Smooth muscle cell (in vitro differentiated cells): ENCODE measurements around the gene SPDYE4. TPM values are rescaled to one million over a fixed set of nuclear protein-coding genes. Genes with fewer than 3 reads are reported as not detected.

Experiments
- DNase-seq: peaks from one replicate; lab custom pipeline; 2025; ENCODE audit not compliant: unreplicated experiment; lab: John Stamatoyannopoulos, UW
- H2AFZ ChIP-seq: fragments of 200-600 bp; sonication (generic); 2 replicates; pipeline ENCODE4 v1.6.0; 2016; ENCODE audit warnings: antibody characterized with exemption, low read depth, mild to moderate bottlenecking
- H3F3A ChIP-seq: fragments of 200-600 bp; sonication (generic); 2 replicates; pipeline ENCODE4 v1.6.0; 2017; ENCODE audit warnings: antibody characterized with exemption, low read depth
- H3K27ac ChIP-seq: fragments of 200-600 bp; sonication (generic); 2 replicates; pipeline ENCODE4 v1.5.1; 2016; ENCODE audit warnings: low read depth, mild to moderate bottlenecking
- H3K27me3 ChIP-seq: fragments of 200-600 bp; sonication (generic); 2 replicates; pipeline ENCODE4 v1.6.1; 2016; ENCODE audit warnings: low read depth, mild to moderate bottlenecking
- H3K36me3 ChIP-seq: fragments of 200-600 bp; sonication (generic); 2 replicates; pipeline ENCODE4 v1.5.1; 2016; ENCODE audit warnings: low read depth
- H3K4me1 ChIP-seq: fragments of 200-600 bp; sonication (generic); 2 replicates; pipeline ENCODE4 v1.5.1; 2016; ENCODE audit warnings: low read depth
- H3K4me2 ChIP-seq: fragments of 200-600 bp; sonication (generic); 2 replicates; pipeline ENCODE4 v1.6.0; 2016; ENCODE audit warnings: mild to moderate bottlenecking
- H3K4me3 ChIP-seq: fragments of 200-600 bp; sonication (generic); 2 replicates; pipeline ENCODE4 v1.5.1; 2016; ENCODE audit warnings: mild to moderate bottlenecking
- H3K79me2 ChIP-seq: fragments of 200-600 bp; sonication (generic); 2 replicates; pipeline ENCODE4 v1.6.0; 2016; ENCODE audit warnings: low read depth, mild to moderate bottlenecking
- H3K9ac ChIP-seq: fragments of 200-600 bp; sonication (generic); 2 replicates; pipeline ENCODE4 v1.6.0; 2016; ENCODE audit warnings: low read depth
- H3K9me3 ChIP-seq: fragments of 200-600 bp; sonication (generic); replicated peaks from 2 replicates; pipeline ENCODE4 v1.5.1; 2016; ENCODE audit warnings: low read depth
- H4K20me1 ChIP-seq: fragments of 200-600 bp; sonication (generic); 2 replicates; pipeline ENCODE4 v1.6.0; 2016; ENCODE audit warnings: low read depth
- WGBS: methylation state at CpG from one replicate; pipeline ENCODE4 v1.1.7; 2016; ENCODE audit warnings: low lambda C conversion rate; 5-methylcytosine and 5-hydroxymethylcytosine counted together
- polyA plus RNA-seq: library from polyadenylated mRNA; unstranded; fragments of >200 nt; fragmentation: Nextera tagmentation; extraction: Ambion mirVana; gene quantifications from 2 replicates; pipeline ENCODE4 v1.2.1, GENCODE V29; 2016
- total RNA-seq: library from RNA; depleted of rRNA; stranded (reverse); fragments of >200 nt; gene quantifications from 2 replicates; pipeline ENCODE4 v1.2.3, GENCODE V29; 2014
- TF ChIP-seq, protein P1 (sequence below): fragments of 200-600 bp; sonication (generic); IDR thresholded peaks from 2 replicates; pipeline ENCODE4 v1.5.1; 2017; ENCODE audit warnings: borderline replicate concordance, mild to moderate bottlenecking, antibody characterized with exemption; ENCODE audit not compliant: insufficient read depth, poor library complexity, severe bottlenecking

The SPDYE4 gene
- total and polyA plus RNA-seq, 2 experiments from 2014 or later: not detected

DNA sequence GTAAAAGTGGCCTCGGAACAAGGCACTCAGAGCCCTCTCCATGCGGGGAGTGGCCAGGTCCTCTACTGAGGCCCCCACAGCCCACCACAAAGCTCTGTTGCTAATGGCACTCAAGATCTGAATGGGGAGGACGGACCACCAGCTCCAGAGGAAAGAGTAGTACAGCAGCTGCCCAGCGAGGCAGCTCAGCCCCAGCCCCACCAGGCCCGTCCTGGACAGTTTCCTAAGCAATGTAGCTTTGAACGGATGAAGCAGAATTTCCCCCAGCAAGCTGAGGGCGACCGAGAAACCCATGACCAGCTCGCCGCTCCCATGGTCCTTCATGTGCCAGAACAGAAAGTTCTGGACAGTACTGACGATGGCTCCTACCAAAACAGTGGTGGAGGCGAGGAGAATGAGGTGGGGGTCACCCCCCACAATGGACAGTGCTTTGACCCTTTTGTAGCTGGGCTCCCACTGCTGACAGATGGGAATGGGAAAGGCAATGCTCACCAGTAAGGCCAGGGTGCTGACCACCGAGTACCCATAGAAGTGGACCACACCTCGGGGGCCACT, 39.4 kb upstream of the SPDYE4 start:
- Histone ChIP-seq H3K27me3 (peaks cover 36% of the 10 kb centered on the region), H3K4me2 (no peak overlapping the region), H3K4me3 (no peak overlapping the region), H4K20me1 (no peaks in the 10 kb centered on the region), H3K79me2 (no peaks in the 10 kb centered on the region), H3F3A (no peaks in the 10 kb centered on the region), H3K9me3 (no peaks in the 10 kb centered on the region), H2AFZ (no peak overlapping the region), H3K9ac (no peak overlapping the region), H3K36me3 (no peaks in the 10 kb centered on the region), H3K27ac (no peak overlapping the region), H3K4me1 (no peaks in the 10 kb centered on the region)
- WGBS: 90% methylated on average over 14 of the region's 14 CpGs
- TF ChIP-seq, protein P1, sequence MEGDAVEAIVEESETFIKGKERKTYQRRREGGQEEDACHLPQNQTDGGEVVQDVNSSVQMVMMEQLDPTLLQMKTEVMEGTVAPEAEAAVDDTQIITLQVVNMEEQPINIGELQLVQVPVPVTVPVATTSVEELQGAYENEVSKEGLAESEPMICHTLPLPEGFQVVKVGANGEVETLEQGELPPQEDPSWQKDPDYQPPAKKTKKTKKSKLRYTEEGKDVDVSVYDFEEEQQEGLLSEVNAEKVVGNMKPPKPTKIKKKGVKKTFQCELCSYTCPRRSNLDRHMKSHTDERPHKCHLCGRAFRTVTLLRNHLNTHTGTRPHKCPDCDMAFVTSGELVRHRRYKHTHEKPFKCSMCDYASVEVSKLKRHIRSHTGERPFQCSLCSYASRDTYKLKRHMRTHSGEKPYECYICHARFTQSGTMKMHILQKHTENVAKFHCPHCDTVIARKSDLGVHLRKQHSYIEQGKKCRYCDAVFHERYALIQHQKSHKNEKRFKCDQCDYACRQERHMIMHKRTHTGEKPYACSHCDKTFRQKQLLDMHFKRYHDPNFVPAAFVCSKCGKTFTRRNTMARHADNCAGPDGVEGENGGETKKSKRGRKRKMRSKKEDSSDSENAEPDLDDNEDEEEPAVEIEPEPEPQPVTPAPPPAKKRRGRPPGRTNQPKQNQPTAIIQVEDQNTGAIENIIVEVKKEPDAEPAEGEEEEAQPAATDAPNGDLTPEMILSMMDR: no peak
- no peak for DNase-seq

DNA sequence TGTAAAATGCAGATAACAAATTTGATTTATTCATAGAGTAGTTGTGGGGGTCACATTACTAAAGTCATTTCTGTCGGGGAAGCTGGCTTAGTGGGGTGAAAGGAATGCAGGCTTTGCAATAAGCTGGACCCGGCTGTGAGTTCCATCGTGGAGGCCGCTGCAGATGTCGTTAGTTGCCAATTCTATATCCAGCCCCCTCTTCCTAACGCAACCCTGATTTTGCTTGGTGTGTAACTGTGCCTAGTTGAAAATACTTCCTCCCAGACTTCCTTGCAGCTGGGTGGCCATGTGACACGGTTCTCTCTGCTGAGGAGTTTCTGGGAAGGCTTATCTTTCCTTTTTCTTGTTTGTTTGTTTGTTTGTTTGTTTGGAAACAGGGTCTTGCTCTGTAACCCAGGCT, 36.3 kb upstream of the SPDYE4 start:
- WGBS: 85% methylated on average over 7 of the region's 7 CpGs
- TF ChIP-seq, protein P1: no peak

DNA sequence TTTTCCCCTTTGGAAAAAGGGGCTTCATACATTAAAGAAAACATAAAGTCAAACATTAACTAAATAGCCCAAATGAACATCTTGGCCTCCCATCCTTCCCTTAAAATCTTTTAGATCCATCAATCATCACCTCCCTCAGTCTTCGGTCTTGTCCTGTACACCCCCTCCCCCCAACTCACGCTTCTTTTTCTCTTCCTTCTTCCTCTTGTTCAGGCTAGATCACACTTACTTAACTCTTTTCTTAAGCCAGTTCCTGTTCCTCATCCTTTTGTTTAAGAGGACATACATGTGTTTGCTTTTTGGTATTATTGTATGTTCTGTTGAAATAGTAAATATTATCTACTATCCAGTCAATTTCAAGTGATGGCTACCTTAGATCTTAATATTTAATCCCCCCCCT, 35.3 kb upstream of the SPDYE4 start:
- DNase-seq: no peak
- Histone ChIP-seq H3F3A (peaks cover 4% of the 10 kb centered on the region), H3K4me1 (no peaks in the 10 kb centered on the region), H3K36me3 (no peaks in the 10 kb centered on the region), H3K27me3 (peaks cover 24% of the 10 kb centered on the region), H3K79me2 (no peaks in the 10 kb centered on the region), H3K27ac (no peak overlapping the region), H3K4me2 (no peak overlapping the region), H3K9me3 (no peaks in the 10 kb centered on the region), H3K9ac (no peak overlapping the region), H3K4me3 (no peak overlapping the region), H2AFZ (no peak overlapping the region), H4K20me1 (no peaks in the 10 kb centered on the region)
- WGBS: 87% methylated on average over 2 of the region's 2 CpGs
- TF ChIP-seq, protein P1: no peak

More for the DNA sequence above, 36.3 kb upstream of the SPDYE4 start:
- no peak overlapping the region for H3K4me3 ChIP-seq
- H3K36me3 ChIP-seq: no peaks in the 10 kb centered on the region
- no peaks in the 10 kb centered on the region for H3K9me3 ChIP-seq
- no peak overlapping the region for H3K4me2 ChIP-seq
- H3K9ac ChIP-seq: no peak overlapping the region
- peaks cover 4% of the 10 kb centered on the region for H3F3A ChIP-seq
- H3K27ac ChIP-seq: no peak overlapping the region
- no peak for DNase-seq
- no peaks in the 10 kb centered on the region for H3K79me2 ChIP-seq
- no peaks in the 10 kb centered on the region for H4K20me1 ChIP-seq
- no peak overlapping the region for H2AFZ ChIP-seq
- H3K27me3 ChIP-seq: peaks cover 33% of the 10 kb centered on the region
- no peaks in the 10 kb centered on the region for H3K4me1 ChIP-seq

DNA sequence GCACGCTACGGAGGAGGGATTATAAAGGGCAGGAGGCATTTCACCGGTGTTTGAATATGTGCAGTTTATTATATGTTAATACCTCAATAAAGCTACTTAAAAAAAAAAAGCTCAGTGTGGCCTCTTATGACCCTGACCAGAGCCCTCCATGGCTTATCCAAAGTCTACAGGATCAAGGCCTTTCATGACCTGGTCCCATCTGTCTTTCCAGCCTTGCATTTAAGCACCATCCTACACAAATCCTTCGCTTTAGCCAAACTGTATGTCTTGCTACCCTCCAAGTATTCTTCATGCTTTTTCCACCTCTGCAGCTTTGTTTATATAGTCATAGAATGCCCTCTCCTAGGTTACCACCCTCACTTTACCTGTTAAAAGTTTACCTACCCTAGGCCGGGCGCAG, 34.3 kb upstream of the SPDYE4 start:
- no peak overlapping the region for H3K9ac ChIP-seq
- H3K4me3 ChIP-seq: no peak overlapping the region
- no peak overlapping the region for H3K27ac ChIP-seq
- H3K9me3 ChIP-seq: no peaks in the 10 kb centered on the region
- peaks cover 4% of the 10 kb centered on the region for H3F3A ChIP-seq
- WGBS: 78% methylated on average over 6 of the region's 6 CpGs
- TF ChIP-seq, protein P1: no peak
- H3K27me3 ChIP-seq: peaks cover 14% of the 10 kb centered on the region
- H3K79me2 ChIP-seq: no peaks in the 10 kb centered on the region
- no peaks in the 10 kb centered on the region for H4K20me1 ChIP-seq
- no peak overlapping the region for H3K4me2 ChIP-seq
- no peak for DNase-seq
- no peaks in the 10 kb centered on the region for H3K36me3 ChIP-seq
- H2AFZ ChIP-seq: no peak overlapping the region
- H3K4me1 ChIP-seq: no peaks in the 10 kb centered on the region
